ENCODE results near the gene ACTG1.
A peak's percentile ranks its signal among the peaks of the same experiment; 100 is the strongest.

ACTG1 gene

GRCh38 chr17:81509207-81509971 is 3.2 kb downstream of the ACTG1 start:
- Mint-ChIP-seq H3K4me1 (ENCODE audit: low read depth) (peaks cover 20% of the 10 kb centered on the region), H3K27me3 (no peaks in the 10 kb centered on the region), H3K9me3 (ENCODE audit: low read depth) (no peaks in the 10 kb centered on the region), H3K27ac (peak overlapping the region; percentile 95), H3K36me3 (peaks cover 27% of the 10 kb centered on the region), H3K4me3 (peak overlapping the region; percentile 96)

DNA sequence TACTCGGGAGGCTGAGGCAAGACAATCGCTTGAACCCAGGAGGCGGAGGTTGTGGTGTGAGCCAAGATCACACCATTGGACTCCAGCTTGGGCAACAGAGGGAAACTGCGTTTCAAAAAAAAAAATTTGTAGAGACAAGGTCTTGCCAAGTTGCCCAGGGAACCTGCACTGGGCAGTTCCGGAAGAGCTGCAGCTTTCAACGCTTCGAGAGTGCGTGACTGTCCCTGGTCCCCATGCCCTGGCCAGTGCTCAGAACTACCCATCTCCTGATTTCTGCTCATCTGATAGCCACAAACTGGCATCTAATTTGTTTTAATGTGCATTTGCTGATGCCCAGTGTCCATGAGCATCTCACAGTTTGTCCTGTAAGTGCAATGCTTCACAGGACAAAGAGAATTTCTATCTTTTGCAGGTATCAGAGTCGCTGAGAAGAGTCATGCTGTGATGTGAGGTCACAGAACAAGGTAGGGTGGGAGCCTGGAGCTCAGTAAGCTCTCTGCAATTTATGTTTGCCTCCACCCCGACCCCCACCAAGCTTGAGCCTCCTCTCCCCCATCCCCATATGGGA is 3.9 kb downstream of the ACTG1 start:
- Mint-ChIP-seq H3K36me3 (peaks cover 27% of the 10 kb centered on the region), H3K4me1 (ENCODE audit: low read depth) (peaks cover 20% of the 10 kb centered on the region), H3K4me3 (peak overlapping the region; percentile 96), H3K27me3 (no peaks in the 10 kb centered on the region), H3K27ac (peak overlapping the region; percentile 95), H3K9me3 (ENCODE audit: low read depth) (no peaks in the 10 kb centered on the region)

- Mint-ChIP-seq H3K27me3 (no peaks in the 10 kb centered on the region), H3K9me3 (ENCODE audit: low read depth) (no peaks in the 10 kb centered on the region), H3K27ac (no peak overlapping the region), H3K36me3 (no peaks in the 10 kb centered on the region), H3K4me3 (no peak overlapping the region), H3K4me1 (ENCODE audit: low read depth) (peaks cover 5% of the 10 kb centered on the region)
These were observed 9.0 kb downstream of the ACTG1 start for GRCh38 chr17:81503619-81504018.

DNA sequence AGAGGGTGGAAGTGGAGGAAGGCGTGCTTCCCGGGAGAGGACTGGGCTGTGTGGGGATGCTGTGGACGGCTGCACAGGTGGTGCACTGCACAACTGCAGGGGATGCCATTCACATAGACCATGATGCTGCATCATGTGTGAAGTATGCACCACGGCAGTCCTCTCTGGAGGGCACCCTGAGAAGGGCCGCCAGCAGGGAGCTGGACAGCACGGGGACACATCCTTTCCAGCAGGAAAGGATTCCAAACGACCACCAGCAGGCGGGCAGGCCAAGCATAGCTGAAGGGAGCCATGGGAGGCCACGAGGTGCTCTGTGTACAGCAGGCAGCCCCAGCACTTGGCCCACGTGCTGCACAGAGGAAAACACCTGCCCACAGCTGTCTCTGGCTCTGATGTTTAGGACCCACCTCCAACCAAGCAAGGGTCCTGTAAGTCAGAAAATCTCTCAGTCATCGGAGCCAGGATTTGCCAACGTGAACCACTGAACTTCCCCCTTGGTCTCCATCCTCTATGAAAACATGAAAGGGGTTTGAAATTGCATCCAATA is 10.1 kb downstream of the ACTG1 start:
- no peaks in the 10 kb centered on the region for H3K36me3 Mint-ChIP-seq
- no peak overlapping the region for H3K4me3 Mint-ChIP-seq
- no peaks in the 10 kb centered on the region for H3K9me3 Mint-ChIP-seq (ENCODE audit: low read depth)
- no peak overlapping the region for H3K27ac Mint-ChIP-seq
- H3K4me1 Mint-ChIP-seq (ENCODE audit: low read depth) = peaks cover under 1% of the 10 kb centered on the region
- H3K27me3 Mint-ChIP-seq = no peaks in the 10 kb centered on the region

- no peak overlapping the region for H3K27ac Mint-ChIP-seq
These were observed 12.6 kb downstream of the ACTG1 start for GRCh38 chr17:81500047-81500446.

DNA sequence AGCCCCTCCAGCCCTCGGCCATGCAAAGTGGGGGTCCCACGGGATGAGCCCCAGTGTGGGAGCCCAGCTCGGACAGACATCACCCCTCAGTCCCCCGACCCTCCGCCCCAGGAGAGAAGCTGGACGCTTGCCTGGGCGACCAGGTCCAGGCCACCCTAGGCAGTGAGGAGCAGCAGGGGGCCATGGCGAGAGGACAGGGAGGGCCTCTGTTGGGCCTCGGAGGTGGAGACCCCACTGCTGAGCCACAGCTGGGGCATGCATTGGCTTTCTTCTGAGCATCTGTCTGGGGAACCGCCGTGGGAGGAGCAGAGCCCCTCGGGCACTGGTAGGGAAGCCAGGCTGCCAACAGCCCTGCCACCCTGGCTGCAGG is 13.0 kb downstream of the ACTG1 start:
- no peak overlapping the region for H3K27ac Mint-ChIP-seq
- no peak overlapping the region for H3K4me3 Mint-ChIP-seq
- H3K4me1 Mint-ChIP-seq (ENCODE audit: low read depth) = no peaks in the 10 kb centered on the region
- H3K27me3 Mint-ChIP-seq = no peaks in the 10 kb centered on the region
- no peaks in the 10 kb centered on the region for H3K36me3 Mint-ChIP-seq
- no peaks in the 10 kb centered on the region for H3K9me3 Mint-ChIP-seq (ENCODE audit: low read depth)

More at GRCh38 chr17:81500047-81500446, 12.6 kb downstream of the ACTG1 start:
- Mint-ChIP-seq H3K27me3 (no peaks in the 10 kb centered on the region), H3K4me3 (no peak overlapping the region), H3K4me1 (ENCODE audit: low read depth) (no peaks in the 10 kb centered on the region), H3K36me3 (no peaks in the 10 kb centered on the region), H3K9me3 (ENCODE audit: low read depth) (no peaks in the 10 kb centered on the region)

GRCh38 chr17:81498953-81499600 is 13.5 kb downstream of the ACTG1 start:
- no peaks in the 10 kb centered on the region for H3K27me3 Mint-ChIP-seq
- H3K9me3 Mint-ChIP-seq (ENCODE audit: low read depth) = no peaks in the 10 kb centered on the region
- H3K4me3 Mint-ChIP-seq = no peak overlapping the region
- no peak overlapping the region for H3K27ac Mint-ChIP-seq
- H3K4me1 Mint-ChIP-seq (ENCODE audit: low read depth) = no peaks in the 10 kb centered on the region
- no peaks in the 10 kb centered on the region for H3K36me3 Mint-ChIP-seq

GRCh38 chr17:81494626-81495377 is 17.8 kb downstream of the ACTG1 start:
- no peak overlapping the region for H3K27ac Mint-ChIP-seq
- H3K4me1 Mint-ChIP-seq (ENCODE audit: low read depth) = no peaks in the 10 kb centered on the region
- H3K27me3 Mint-ChIP-seq = no peaks in the 10 kb centered on the region
- H3K9me3 Mint-ChIP-seq (ENCODE audit: low read depth) = no peaks in the 10 kb centered on the region
- H3K4me3 Mint-ChIP-seq = no peak overlapping the region
- H3K36me3 Mint-ChIP-seq = no peaks in the 10 kb centered on the region

- H3K36me3 Mint-ChIP-seq = no peaks in the 10 kb centered on the region
- no peak overlapping the region for H3K4me3 Mint-ChIP-seq
- H3K4me1 Mint-ChIP-seq (ENCODE audit: low read depth) = no peaks in the 10 kb centered on the region
- H3K27me3 Mint-ChIP-seq = no peaks in the 10 kb centered on the region
- H3K27ac Mint-ChIP-seq = no peak overlapping the region
- no peaks in the 10 kb centered on the region for H3K9me3 Mint-ChIP-seq (ENCODE audit: low read depth)
These were observed 19.2 kb downstream of the ACTG1 start for GRCh38 chr17:81493198-81494038.

GRCh38 chr17:81492706-81493105 is 19.9 kb downstream of the ACTG1 start:
- no peaks in the 10 kb centered on the region for H3K27me3 Mint-ChIP-seq
- H3K27ac Mint-ChIP-seq = no peak overlapping the region
- H3K4me3 Mint-ChIP-seq = no peak overlapping the region

DNA sequence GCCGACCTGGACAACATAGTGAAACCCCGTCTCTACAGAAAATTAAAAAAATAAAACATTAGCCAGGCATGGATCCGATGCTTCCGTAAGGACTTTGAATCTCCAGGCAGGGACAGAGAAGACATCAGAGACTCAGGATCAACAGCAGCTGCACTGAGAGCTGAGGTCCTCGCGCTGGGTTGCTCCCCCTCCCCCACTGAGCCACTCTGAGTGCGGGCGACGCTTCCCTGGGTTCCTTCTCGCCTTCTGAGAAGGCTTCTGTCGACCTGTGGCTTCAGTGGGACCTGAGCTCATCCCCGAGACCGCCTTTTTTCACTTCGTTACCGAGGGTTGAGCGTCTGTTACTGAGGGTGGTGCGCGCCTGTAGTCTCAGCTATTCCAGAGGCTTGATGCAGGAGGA is 20.4 kb downstream of the ACTG1 start:
- H3K4me3 Mint-ChIP-seq = no peak overlapping the region
- H3K4me1 Mint-ChIP-seq (ENCODE audit: low read depth) = peaks cover 2% of the 10 kb centered on the region
- H3K27me3 Mint-ChIP-seq = no peaks in the 10 kb centered on the region
- no peak overlapping the region for H3K27ac Mint-ChIP-seq
- no peaks in the 10 kb centered on the region for H3K36me3 Mint-ChIP-seq
- H3K9me3 Mint-ChIP-seq (ENCODE audit: low read depth) = no peaks in the 10 kb centered on the region

More at GRCh38 chr17:81492706-81493105, 19.9 kb downstream of the ACTG1 start:
- Mint-ChIP-seq H3K36me3 (no peaks in the 10 kb centered on the region), H3K4me1 (ENCODE audit: low read depth) (no peaks in the 10 kb centered on the region), H3K9me3 (ENCODE audit: low read depth) (no peaks in the 10 kb centered on the region)

DNA sequence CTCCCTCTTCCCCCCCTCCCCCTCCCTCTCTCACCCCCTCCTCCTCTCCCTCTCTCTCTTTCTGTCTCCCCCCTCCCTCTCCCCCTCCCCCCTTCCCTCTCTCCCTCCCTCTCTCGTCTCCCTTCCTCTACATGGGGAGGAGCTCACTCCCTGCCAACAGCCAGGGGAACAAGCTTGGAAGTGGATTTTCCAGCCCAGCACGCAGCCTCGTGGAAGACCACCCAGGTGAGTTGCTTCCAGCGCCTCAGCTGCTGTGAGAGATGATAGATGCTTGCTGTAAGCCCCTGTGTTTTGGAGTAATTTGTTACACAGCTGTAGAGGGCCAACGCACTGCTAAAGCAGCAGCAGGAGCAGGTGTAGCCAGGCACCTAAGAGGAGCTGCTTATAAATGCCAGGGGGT is 20.8 kb downstream of the ACTG1 start:
- H3K27ac Mint-ChIP-seq = no peak overlapping the region
- no peak overlapping the region for H3K4me3 Mint-ChIP-seq
- H3K9me3 Mint-ChIP-seq (ENCODE audit: low read depth) = no peaks in the 10 kb centered on the region
- no peaks in the 10 kb centered on the region for H3K27me3 Mint-ChIP-seq
- no peaks in the 10 kb centered on the region for H3K36me3 Mint-ChIP-seq
- peaks cover 3% of the 10 kb centered on the region for H3K4me1 Mint-ChIP-seq (ENCODE audit: low read depth)

GRCh38 chr17:81491181-81491581 is 21.4 kb downstream of the ACTG1 start:
- no peaks in the 10 kb centered on the region for H3K9me3 Mint-ChIP-seq (ENCODE audit: low read depth)
- peaks cover 6% of the 10 kb centered on the region for H3K4me1 Mint-ChIP-seq (ENCODE audit: low read depth)
- H3K27ac Mint-ChIP-seq = no peak overlapping the region
- no peaks in the 10 kb centered on the region for H3K36me3 Mint-ChIP-seq
- H3K27me3 Mint-ChIP-seq = peaks cover under 1% of the 10 kb centered on the region
- no peak overlapping the region for H3K4me3 Mint-ChIP-seq

Data from activated naive CD8-positive, alpha-beta T cell (primary cell).